Activated CD4-positive, CD25-positive, alpha-beta regulatory T cell (primary cell): ENCODE results near the gene SYT1.

Experiments used
- DNase-seq, 4 experiments: peaks; one replicate each; lab custom pipeline; 2025; lab: John Stamatoyannopoulos, UW

Gene SYT1

DNA sequence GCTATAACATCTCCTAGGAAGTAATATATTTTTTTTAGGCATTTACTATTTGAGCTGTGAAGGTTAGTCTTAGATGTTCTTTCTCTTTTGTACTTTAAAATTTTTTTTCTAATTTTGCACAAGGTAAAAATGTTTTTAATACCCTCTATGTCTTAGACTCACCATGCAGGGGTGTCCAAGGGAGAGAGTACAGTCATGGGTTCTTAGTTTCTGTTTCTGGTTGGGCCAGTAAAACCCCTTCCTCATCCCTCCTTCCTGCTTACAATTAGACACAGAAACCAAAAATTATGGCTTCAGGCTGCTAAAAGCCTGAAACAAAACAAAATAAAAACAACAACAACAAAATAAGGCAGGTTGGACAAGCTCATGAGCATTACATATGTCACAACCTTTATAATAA is 193.0 kb downstream of the SYT1 start:
- DNase-seq = no peak

DNA sequence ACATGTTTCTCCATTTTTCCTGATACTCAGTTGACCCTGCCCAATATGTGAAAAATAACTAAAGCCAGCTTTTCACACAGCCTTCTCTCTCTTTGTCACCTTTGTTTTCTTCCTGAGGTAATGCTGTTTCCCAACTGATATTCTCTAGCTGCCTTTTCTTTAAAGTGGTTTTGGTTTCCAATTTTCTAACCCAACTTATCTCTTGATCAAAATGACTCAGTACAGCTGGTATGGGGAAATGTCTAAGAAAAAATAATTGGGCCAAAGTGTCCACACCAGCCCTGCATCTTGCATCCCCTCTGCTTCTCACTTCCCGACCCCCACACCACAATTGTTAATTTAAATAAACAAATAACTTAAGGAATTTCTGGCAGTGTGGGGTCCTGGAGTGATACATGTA is 193.8 kb downstream of the SYT1 start:
- DNase-seq = no peak

DNA sequence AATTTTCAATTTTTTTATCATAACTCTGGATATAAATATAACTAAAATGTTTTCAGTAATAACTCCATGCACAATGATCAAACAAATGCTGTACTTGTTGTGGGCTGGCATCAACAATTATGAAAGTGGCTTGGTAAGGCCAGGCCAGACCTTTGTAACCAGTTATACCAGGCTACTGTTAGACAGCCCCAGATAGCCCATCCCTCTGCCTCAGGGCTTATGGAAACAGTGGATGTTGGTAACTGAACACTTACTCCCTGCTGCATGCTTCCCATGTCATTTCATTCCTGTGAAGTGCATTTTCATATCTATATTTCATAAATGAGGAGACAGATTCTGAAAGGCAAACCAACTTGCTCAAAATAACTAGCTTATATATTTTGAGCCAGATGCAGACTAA is 195.0 kb downstream of the SYT1 start:
- DNase-seq = no peak

DNA sequence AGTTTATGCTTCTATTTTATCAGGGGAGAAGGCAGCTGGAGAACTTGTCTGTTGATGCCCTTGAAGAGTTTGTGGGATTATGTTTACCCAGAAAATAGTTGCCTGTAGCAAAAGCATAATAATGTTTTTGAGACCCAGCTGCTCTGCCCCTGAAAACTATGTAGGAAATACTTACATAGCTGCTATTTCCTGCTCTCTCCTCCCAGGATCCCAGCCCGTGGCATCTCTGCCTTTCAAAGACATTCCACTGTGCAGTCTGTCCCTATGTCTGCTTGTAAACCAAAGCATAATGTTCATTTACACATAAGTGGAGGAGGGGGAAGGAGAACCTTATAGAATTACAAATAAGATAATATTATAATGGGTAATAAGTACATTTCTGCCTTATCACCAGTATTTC is 198.7 kb downstream of the SYT1 start:
- no peak for DNase-seq

DNA sequence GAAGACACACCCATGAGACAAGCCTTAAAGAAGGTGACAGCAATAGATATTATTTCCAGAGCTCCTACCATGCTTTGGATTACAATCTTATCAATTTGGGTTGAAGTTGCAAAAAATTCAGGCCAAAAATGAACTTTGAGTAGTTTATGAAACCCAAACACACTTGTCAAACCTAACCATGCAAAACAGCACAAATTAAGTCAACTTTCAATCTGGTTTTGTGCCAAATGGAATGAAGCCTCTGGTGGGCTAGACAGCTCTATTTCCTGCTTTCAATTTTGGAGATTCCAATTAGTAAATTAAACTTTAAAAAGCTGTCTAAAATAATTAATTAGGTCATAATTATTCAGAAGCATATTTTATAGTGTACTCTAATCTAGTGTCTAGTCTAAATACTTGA is 203.4 kb downstream of the SYT1 start:
- DNase-seq = no peak

DNA sequence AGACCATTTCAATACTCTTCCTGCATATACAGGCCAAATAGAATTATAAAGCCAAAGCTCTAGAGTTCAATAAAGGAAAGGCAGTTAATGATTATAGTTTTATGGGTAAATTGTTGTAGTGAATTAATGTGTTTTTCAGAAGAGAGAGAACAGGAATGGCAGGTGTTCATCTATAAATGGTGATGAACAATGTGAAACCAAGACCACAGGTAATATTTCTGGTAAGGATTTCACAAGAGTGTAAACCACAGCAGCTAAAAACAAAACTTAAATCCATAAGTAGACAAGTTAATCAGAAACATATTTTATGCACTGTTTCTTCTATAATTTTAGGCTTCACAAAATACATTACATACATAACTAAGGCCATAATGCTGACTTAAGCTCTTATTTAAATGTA is 204.4 kb downstream of the SYT1 start:
- DNase-seq = no peak

DNA sequence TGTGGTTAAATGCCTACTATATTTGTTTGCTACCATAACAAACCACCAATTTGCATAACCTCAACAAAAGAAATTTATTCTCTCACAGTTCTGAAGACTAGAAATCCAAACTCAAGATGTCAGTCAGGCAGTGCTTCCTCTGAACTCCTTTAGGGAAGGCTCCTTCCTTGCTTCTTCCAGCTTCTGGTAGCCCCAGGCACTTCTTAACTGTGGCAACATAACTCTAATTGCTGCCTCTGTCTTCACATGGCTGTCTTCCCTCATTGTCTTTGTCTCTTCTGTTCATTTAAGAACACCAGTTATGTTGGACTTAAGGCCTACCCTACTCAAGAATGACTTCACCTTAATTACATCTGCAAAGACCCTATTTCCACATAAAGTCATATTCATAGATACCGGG is 206.9 kb downstream of the SYT1 start:
- DNase-seq = no peak

DNA sequence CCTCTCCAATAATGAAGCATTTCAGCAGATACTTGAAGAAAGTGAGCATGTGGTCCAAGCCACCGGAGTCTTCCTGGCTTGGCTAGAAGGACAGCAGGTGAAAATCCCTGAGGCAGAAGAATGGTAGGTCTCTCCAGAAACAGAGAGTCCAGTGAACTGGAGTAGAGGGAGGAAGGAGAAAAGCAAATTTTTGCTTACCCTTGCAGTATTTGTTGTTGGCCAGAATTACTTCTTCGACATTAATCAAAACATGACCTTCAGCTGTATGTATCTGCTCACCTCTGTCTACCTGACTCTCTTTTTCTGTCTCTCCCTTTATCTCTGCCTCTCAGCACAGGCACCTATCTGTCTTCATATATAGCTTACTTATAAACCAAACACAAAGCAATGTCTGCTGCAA is 208.9 kb downstream of the SYT1 start:
- DNase-seq = no peak

DNA sequence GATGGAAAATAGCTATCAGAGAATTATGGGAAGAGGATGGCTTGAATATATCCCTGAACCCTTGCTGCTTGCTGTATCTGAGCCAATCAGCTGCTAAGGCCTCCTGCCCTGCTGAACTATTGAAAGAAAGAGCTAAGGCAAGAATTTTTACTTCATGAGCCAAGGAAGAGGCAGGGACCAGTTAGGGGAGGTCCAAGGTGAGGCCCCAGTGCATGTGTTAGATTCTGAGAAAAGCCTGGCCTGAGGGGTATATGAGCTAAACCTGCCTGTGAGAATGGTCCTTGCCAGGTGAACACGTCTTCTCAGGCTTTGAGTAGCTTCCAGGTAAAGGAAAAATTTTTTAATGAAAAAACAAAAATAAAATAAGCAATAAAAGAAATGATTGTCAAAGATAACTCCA is 218.0 kb downstream of the SYT1 start:
- no peak for DNase-seq

DNA sequence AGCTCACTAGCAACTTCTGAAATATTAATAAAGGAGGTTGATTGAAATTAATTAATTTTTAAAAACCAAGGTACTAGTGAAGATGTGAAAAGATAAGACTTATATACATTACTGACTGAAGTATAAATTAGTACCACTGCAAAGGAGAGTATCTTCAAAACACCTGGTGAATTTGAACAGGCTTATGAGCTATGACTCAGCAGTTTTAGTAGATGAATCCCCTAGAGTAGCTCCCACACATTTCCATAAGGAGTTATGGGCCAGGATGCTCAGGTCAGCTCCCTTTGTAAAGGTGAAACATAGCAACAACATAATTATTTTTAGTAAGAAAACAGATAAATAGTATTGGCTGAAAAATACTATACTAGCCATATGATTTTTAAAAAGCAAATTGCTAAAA is 218.6 kb downstream of the SYT1 start:
- DNase-seq = no peak

DNA sequence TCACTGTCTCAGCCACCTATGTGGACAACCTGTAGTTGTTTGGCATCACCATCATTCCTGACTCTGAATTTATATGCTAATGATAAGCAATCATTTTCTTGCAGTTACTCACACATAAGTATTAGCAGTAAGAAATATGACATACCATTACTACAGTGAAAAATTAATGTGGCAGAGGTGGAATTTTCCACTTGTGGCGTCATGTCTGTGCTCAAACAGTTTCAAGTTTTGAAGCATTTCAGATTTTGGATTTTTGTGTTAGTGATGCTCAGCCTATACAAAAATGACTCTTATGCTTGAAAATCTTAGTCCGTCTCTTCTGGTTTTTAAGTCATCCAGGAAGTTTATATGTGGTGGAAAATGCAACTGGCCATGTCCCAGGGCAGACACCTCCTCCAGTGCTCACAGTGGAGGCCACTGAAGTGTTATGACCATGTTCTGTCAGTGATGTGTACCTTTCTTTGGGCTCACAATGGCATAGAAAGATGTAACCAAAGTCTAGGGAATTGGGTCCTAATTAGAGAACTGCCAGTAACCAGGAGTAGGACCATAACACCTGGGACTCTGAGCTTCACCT is 220.6 kb downstream of the SYT1 start:
- DNase-seq = no peak

DNA sequence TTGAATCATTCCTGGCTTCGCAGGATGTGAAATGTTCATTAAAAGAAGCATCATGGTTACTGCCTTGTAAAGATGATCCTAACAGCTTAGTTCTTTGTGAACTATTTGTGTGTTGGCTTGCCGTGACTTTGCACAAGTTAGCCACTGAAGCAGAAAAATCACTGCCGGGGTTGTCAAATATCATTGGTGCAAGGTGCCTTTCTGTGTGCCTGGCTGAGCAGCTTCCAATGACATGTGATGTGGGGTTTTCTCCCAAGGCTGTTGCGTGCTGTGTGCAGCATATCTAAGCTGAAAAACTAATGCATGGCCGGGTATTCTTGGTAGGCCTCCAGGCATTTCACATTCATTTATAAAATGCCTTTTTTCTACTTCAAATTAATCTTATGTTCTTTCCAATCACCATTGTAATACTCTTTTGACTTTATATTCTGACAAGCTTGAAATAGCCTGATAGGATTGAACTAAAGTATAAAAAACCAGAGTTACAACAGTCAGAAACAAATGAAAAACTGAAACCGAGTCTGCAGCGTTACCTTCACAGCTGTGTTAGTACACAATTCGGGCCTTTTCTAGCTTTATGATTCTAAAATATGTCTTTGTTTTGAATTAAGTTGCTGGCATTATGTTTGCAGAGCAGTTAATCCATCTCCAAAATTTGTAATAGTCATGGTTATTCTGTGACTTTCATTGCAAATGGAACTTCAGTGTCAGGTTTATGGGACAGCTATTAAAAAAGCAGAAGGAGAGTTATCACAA is 222.1 kb downstream of the SYT1 start:
- DNase-seq = no peak

DNA sequence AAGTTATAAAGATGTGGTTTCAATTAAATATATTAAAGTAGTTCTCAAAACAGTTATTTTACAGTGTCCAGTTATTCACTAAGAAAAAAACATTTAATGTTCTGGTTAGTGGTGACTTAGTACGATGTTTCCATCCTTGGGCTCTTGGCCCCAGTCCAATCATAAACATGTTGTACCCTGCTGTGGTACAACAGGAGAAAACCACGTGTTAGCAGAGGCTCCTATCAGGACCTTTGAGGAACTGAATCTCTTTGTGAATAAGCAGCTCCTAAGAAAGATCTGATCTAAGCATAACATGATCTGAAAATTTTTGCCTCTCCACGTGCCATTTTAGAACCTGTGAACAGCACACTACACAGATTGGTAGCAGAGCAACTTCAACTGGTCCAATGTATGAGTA is 234.0 kb downstream of the SYT1 start:
- no peak for DNase-seq

DNA sequence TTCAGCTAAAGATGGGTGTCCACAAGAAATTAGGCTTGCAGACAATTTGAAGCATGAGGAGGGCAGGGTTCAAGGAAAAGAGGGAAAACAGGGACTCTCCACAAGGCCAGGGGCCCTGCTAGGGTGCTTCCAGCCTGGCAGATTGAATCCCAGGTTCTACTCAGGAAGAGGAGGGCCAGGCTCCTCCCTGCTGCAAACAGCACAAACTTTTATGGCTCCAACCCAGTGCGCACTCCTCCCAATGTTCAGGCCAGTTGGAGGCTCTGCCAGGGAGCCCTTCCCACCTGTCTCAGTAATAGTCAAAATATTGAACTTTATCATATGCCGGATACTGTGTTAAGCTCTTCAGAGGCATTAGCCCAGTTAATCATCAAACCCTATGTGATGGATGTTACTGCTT is 244.4 kb downstream of the SYT1 start:
- no peak for DNase-seq

DNA sequence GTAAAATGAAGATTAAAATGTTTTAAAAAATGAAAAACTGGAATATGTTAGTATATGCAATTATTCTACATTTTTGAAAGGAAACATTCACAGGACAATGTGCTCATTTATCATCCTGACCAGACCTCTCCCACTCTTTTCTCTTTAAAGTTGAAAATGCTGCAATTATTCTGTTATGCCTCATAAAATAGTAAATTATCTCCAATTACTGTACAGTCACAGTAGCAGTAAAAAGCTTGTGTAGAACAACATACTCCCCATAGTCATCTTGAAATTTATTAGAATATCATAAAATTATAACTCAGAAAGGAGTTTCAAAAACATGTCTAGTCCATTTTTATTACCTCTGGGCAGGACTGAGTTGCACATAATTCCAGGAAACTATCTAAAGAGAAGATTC is 250.3 kb downstream of the SYT1 start:
- no peak for DNase-seq

DNA sequence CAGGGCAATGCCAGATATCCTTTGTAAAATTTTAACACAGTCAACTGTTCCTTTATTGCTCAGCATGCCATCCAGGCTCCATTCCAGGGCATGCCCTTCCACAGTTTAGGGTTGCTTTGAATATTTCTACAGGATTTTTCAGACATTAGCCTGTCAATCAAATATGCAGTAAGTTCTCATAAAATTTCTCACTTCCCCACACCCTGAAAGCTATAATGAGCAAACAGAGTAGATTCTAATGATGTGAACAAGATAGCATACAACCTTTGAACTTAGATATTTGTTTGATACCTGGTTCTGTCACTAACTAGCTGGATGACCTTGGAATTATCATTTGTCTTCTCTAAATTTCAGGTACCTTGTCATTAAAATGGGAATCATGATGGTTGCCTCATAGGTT is 251.2 kb downstream of the SYT1 start:
- DNase-seq = no peak

DNA sequence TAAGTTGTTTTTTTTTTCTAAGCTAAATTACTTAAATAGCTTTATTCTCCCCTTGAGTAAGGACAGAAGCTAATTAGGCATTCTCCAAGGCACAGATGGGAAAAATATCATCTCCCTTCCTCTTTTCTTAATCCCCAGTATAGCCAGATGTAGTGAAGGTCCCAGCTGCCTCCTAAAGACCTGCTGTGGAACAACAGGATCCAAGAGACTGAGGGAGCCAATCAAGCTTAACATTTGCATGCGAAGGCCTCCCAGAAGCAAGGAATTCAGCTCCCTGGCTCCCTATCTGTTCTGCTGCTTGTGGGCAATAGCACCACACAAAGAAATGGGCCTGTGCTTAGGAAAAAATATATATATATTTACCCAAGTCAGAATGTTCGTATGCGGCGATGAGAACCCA is 255.2 kb downstream of the SYT1 start:
- DNase-seq = no peak

DNA sequence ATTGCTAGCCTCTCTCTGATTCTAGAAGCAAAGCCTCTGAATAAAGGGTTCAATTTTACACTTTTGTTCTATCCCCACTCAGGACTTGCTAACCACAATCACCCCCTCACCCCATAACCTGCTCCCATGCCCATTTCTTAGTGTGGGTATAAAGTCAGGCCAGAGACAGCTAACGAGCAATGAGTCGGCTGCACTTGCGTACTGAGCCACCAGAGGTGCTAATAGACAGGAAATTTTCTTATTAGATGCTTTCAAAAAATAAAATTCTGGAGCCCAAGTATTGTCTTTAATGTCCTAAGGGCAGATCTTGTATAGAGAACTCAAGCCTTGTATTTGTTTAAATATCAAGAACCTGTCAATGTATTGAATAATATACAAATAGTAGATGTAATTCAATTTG is 256.9 kb downstream of the SYT1 start:
- no peak for DNase-seq

DNA sequence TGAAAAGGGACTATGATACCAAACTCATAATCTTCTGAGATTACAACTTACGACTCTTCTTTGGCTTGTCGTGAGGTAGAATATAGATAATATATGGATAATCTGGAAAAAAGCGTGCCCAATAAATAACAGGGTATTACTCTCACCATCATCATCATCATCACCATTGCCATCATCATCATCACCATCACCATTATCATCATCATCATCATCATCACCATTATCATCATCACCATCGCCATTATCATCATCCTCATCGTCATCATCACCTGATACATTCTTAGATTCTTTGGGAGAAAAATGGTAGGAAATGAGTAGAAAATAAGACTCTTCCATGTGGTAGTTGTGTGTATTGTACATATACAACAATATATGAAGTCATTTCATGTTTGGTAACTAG is 259.8 kb downstream of the SYT1 start:
- DNase-seq = no peak

DNA sequence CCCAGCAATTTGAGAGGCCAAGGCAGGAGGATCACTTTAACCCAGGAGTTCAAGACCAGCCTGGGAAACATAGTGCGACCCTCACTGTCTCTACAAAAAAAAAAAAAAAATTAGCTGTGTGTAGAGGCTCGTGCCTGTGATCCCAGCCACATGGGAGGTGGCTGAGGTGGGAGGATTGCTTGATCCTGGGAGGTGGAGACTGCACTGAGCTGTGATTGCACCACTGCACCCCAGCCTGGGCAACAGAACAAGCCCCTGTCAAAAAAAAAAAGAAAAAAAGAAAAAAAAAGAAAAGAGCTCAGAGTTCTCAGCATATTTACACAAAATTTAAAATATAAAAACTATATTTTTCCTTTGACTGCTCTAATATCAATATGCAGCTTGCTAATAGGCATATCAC is 260.8 kb downstream of the SYT1 start:
- no peak for DNase-seq

DNA sequence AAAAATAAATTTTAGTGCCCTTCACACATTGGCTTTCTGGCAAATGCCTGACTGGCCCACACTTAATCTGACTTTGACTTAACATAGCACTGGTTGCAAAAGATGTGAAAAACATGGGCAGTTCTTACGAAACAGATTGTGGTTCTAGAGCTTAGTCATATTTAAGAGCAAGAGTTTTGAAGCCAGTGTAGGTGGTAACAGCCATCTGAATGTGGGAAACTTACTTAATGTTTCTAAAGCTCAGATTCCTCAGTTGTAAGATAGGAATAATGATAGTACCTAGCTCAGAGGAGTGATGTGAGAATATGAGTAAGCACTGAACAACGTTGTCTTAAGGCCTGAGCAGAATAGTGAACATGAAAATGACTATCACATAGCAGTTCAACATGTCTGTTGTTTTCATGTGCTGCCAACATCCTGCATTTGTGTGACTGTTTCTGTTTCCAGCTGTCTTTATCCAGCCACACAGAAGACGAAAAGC is 262.7 kb downstream of the SYT1 start:
- DNase-seq = no peak

DNA sequence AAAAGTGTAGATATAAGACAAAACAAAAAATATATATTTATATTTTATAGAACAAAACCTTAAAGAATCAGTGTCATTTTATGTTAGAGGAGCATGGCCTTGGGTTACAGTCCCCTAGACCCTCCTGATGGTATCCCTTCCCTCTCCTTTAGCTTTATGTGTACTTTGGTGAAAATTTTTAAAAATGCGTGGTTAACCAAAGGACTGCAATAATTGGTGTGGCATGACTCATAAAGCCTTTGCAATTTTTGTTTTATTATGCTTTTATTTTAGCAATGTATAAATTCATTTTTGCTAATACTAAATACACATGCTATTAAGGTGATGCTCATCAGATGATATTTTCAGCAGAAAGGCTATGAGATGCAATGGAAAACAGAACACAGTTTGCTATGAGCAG is 264.4 kb downstream of the SYT1 start:
- no peak for DNase-seq

DNA sequence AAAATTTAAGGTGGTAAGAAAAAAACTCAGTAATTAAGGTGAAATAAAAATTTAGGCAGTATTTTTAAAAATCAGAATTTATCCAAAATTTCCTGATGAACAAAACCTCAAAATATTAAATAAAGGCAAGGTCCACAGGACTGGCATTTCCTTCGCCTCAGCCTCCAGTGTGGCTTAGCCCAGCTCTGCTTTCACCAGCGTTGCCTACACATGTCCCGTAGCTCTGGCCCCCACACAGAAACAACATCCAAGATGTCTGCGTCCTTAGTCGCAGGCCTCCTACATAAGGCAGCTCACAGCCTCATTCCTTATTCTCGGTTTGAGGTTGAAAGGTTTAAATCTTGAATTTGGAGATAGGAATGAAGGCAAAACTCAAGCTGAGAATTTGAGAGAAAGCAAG is 274.3 kb downstream of the SYT1 start:
- DNase-seq = no peak

DNA sequence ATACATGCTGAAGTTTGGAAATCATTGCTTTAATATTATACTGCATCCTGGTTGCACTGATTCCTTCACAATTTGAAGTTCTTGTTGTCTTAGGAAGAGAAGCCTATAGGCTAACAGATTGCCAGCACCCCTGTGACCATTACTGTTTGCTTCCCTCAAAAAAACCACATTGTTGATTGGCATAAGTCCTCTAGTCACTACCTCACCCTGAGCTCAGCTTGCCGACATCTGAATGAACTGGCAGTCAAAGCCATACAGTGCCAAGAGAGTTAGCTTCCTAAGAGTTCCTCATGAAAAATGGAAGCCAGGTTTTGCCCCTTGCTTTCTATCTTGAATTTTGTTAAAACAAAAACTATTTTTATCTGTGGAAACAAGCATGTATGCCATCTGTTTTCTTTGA is 276.1 kb downstream of the SYT1 start:
- no peak for DNase-seq
